Stimulated activated CD4-positive, alpha-beta T cell treated with anti-CD3 and anti-CD28 coated beads, Interleukin-2, amount 100 ng/mL, for 4 hours (primary cell): ENCODE results near the gene STK32C.

ENCODE experiments used
- DNase-seq: peaks from one replicate; pipeline ENCODE4 v3.0.0-alpha.2; 2020; ENCODE audit warnings: low read depth

The STK32C gene

DNA sequence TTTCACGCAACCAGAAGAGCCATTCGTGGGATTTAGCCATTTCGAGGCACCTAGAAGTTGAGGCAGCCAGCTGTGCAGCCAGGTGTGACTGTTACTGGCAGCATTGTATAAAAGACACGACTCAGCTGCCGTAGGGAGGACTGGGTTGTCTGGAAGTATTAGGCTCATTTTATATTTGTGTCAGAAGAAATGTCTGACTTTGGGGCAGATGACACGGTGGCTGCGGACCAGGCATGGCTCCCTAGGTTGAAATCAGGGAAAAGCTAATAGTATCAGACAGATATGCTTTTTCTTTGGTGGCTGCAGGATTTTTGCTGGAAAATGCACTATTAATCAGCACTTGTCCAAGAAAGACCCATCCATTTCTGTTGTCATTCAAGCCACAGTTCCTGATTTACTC is 125.2 kb downstream of the STK32C start:
- DNase-seq, result no peak

DNA sequence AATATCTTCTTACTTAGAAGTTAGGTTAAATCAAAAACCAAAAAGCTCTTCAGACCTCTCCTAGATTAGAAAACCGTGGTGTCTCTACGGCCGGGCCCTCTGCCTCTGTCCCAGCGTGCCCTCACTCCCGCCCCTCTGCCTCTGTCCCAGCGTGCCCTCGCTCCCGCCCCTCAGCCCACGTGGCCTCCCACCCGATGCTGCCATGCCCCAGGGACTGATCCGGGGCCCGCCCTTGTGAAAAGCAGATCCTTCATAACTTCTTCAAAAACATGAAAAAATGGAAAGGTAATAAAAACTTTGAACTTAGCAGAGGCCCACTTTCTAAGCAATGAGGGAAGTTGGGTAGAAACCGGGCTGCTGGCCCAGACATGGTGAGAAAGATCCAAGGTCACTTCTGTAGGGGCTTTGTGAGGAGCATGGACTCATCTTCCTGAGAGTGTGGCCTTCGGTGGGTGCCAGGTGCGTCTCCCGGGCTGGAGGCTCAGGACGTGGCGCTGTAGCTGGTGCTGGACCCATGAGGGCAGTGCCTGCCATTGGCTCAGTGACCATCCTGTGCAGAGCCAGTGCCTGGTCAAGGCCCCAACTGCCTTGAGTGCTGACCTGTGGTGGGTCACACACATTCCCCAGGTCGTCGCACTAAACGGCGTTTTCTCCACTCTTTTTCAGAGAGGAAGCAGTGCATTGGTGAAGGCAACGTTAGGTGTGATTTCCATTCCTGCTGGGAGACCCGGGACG is 125.9 kb downstream of the STK32C start:
- DNase-seq, result no peak

DNA sequence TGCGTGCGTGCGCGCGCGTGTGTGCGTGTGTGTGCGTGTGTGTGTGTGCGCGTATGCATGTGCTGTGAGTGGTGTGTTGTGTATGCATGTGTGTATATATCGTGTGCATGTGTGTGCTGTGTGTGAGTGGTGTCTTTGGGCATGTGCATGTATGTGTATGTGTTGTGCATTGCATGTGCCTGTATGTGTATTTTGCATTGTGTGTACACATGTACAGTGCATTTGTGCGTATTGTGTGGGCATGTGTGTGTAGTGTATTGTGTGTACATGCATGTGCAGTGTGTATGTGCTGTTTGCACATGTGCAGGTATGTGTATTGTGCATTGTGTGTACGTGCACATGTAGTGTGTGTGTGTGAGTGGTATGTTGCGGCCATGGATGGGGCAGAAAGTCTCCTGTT is 127.0 kb downstream of the STK32C start:
- no peak for DNase-seq

DNA sequence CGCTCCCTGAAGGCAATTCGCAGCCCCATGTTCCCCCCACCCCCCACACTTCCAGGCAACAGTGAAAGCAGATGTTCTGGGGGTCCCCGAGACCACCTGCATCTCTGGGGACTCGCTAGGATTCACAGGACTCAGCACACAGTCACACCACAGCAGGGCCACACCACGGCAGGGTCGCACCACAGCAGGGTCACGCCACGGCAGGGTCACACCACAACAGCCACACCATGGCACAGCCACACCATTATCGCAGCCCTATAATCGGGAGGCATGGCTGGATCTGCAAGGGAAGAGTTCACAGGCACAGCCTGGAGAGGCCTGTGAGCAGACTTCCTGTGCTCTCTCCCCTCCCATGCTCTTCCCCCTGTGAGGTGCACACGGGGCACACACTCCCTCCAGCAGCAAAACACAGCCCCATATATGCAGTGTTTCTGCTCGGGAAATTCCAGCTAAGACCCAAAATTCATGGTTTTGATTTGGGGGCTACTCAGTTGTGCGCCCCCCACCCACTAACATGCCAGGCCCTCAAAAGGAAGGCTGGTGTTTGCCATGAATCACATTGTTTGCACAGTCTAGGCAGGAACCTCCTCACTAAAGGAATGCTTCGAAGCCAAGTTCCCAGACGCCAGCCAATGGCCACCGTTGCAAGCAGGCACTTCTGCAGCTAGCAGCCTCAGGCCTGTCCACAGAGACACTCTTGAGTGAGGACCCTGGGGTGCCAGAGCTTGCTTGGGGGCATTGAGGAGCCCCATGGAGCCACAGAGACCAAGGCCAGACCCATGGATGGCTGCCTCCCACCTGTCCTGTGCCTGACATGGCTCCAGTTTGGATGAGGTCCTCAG is 128.0 kb downstream of the STK32C start:
- no peak for DNase-seq

DNA sequence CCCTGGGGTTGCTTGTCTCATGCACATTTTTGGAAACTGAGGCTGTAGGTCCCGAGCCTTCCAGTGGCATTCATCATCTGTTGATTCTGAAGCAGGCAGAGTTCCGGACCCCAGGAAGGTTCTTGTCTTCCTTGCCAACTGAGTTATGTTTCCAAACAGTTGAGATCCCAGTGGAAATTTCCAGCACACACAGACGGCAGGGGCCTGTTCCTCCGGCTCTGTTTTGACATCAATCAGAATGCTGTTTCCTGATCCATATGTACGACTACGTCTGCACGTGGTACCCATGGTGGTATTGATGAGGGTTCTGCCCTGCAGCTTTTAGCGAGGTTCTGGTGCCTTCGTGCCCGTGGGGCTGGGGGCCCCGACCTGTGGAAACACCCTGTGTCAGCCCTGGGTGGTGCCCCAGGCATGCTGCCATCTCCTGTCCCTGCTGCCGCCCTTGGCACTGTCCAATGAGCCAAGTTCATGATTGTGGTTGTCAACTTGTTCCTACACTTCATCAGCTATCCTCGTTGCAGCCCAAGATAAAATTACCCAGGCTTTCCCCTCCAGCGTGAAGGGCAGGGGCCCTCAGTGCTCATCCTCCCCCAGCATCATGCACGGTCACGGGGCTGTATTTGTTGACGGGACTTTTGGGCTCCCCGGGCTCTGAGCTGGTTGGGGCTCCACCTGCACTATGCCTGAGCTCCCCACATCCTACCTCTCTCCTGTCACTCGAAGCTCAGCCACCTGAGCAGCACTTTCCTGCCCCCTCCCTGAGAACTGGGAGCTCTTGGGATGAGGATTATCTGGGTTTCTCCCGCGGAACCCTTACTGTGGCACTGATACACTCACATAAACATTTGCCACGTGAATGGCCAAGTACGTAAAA is 128.8 kb downstream of the STK32C start:
- no peak for DNase-seq

DNA sequence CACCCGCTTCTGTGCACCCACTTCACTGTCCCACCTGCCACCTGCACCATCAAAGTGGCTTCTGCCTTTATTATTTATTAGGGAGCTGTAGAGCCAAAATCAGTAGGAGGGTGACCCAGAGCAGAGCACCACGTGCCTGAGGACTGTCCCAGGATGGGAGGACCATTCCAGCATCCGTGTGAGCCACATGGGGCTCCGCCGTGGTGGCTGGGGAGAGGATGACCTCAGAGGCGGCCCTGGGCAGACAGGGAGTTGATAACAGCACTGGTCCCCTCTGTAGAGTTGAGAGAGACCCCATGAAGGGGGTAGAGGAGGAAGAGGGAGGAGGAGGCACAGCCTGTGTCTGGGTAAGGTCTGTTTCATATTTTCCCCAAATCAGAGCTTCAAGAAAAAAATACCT is 129.7 kb downstream of the STK32C start:
- DNase-seq, result no peak

DNA sequence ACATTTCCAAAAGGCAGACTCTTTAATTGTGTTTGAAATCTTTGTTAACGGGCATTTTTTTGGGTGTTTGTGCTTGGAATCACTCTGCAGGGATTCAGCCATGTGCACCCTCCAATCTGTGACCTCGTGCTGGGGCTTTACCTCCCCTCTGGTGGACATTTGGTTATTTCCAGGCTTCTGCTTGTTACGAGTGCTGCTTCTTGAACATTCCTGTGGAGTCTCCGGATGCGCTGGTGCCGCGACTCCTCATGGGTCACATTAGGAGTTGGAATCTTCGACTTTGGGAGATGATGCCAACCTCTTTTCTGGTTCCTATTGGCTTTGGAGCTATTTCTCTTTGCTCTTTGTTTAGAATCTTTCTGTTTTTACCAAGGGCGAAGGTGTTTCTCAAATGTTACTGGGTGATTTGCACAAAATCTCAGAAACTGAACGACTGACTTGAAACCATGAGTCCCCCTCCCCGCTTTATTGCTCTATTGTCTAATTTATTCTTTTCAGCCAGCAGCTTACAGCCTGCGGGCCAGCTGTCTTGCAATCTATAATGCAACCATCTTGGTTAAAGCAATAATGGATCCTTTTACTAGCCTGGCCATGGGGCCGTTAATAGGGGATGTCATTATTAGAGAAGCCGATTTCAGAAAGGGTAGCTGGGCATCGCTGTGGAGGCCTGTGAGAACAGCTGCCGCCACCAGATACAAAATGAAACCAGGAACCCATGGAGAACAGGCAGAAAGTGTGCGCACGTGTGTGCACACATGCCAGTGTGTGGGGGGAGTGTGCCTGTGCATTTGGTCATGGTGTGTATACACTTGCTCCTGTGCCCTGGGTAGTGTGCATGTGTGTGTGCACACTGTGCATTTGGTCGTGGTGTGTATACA is 130.9 kb downstream of the STK32C start:
- no peak for DNase-seq

DNA sequence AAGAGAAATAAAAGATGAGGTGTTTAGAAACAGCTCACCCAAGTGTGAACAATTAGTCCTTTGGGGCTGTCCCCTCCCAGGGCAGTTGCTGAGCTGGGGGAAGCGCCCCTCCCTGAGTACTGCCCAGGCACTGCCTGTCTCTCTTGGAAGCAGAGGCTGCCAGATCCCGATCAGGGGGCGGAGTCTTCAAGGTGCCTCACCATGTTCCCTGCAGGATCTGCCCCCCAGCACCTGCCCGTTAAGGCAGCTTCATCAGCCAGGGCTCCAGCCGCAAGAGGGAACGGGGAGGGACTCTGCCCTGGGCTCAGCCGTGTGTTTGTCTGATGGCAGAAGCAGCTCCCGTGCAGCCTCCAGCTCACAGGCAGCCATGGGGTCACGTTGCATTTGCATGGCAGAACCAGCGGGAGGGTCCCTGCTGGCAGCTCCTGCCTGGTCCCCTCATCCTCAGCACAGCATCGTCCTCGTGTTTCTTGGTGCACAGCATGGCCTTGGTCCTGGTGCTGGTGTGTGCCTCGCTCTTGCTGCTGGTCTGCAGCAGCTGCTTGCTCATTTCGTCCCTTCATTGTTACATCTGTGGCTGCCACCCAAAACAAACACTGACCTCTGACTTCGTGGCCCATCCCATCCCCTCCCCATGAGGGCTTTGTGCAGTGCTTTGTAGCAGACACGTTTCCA is 131.7 kb downstream of the STK32C start:
- no peak for DNase-seq

DNA sequence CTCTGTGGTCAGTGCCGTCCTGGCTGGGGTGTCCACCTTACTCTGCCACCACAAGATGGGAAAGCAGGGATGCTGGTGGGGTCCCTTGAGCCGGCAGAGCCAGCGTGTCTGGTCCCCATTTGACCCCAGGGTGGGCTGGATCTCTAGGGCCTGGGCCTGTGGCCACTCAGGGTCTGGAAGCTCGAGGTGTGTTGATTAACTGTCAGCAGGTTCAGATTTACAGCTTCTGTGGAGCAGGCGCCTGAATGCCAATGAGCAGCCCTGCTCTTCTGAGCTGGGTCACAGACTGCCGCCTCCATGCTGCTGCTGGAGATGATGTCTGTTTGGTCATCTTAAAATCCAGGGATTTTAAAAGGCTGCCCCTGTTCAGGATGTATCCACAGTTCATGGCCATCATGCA is 132.3 kb downstream of the STK32C start:
- no peak for DNase-seq

DNA sequence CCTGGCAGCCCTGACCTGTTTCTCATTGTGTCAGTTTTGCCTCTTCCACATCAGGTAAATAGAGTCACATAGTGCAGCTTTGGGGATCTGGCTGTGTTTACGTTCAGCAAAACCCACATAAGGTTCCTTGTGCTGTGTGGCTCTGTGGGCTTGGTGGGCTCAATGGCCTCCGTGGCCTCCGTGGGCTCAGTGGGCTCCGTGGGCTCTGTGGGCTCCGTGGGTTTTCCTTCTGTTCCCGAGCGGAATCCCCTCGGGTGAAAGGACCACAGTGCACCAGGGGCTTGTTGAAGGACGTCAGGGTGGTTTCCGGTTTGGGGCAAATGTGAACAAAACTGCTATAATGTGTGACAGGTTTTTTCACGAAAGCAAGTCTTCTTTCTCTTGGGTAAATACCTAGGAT is 133.5 kb downstream of the STK32C start:
- no peak for DNase-seq

DNA sequence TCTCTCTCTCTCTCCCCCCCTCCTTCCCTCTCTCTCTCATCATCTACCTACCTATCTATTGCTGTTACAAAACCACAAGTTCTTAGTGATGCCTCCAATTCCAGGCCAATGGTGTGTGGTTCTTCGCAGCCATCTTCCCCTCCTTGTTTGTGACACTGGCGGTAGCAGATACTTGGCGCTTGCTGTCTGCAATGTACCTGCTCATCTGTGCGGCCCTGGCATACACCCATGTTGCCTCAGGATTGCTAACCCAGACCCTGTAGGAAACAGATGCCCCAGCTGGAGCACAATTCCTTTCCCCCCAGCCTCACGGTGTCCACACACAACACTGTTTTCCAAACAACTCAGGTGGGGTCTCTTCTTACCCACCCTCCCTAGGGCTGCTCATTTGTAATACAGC is 134.6 kb downstream of the STK32C start:
- DNase-seq, result no peak

DNA sequence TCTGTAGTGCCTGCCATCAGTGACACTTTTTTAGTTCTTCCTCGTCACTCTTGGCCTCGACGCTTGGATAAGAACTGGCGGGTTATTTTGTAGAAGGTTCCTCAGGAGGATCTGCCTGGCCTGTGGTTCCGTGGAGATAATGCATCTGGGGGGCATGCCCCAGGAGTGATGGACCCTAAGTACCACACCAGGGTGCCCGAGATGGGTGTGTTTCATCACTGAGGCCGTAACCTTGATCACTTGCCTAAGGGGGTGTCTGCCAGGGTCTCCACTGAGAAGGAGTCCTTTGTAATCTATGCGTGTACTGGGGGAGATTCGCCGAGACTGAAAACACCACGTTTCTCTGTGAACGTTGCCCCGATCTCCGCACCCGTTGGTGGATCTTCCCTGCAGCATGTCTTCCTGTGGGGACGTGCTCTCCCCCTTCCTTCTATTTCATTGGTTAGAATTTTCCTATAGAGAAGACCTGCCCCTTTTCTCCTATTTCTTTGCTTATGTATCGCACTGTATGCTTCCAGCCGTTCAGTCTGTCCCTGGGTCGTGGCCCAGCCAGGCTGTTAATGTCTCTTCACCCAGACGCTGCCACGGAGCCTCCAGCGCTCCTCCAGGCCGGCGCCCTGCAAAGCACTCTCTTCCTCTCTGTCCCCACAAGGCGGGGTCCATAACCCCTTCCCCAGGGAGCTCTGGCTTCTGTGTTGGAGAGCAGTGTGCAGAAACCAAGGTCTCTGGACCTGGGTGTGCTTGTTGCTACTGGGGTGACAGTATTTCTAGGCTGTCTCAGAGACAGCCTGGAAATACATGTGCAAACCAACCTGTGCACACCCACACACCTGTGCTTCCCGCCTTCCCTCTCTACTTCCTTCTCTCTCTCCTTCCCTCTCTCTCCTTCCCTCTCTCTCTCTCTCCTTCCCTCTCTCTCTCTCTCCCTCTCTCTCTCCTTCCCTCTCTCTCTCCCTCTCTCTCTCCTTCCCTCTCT is 135.4 kb downstream of the STK32C start:
- no peak for DNase-seq

DNA sequence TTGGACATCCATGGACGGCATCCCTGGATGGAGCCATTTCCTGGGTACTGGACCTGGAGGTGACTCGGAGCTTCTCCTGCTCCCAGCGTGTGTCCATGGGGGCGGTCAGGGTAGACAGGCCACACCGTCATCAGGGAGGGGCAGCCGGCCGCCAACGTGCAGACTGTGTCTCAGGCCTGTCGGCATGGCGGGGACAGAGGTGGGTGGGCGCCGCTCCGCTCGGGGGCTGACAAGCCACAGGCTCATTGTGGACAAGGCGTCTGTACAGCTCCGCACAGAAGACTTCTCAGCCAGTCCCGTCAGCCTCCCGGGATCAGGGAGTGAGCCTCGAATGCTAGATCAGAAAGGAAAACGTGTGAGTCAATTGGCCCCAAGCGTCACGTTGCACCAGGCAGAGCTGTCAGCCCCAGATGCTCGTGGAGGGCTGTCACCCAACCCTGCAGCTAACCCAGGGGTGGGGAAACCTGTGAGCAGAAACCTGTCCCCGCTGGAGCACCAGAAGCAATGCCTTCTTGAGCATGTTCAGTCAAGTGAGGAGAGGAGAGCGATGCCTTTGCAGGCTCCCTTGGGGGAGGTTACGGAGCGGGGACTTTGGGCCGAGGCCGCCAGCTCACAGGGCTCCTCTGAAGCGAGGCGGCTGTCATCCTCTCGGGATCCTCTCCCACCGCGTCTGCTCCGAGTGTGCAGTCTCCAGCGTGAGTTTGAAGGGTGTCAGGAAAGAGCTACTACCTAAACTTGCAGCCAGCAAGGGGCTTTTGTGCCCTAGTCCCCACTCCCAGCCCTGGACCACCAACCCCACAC is 137.0 kb downstream of the STK32C start:
- no peak for DNase-seq

DNA sequence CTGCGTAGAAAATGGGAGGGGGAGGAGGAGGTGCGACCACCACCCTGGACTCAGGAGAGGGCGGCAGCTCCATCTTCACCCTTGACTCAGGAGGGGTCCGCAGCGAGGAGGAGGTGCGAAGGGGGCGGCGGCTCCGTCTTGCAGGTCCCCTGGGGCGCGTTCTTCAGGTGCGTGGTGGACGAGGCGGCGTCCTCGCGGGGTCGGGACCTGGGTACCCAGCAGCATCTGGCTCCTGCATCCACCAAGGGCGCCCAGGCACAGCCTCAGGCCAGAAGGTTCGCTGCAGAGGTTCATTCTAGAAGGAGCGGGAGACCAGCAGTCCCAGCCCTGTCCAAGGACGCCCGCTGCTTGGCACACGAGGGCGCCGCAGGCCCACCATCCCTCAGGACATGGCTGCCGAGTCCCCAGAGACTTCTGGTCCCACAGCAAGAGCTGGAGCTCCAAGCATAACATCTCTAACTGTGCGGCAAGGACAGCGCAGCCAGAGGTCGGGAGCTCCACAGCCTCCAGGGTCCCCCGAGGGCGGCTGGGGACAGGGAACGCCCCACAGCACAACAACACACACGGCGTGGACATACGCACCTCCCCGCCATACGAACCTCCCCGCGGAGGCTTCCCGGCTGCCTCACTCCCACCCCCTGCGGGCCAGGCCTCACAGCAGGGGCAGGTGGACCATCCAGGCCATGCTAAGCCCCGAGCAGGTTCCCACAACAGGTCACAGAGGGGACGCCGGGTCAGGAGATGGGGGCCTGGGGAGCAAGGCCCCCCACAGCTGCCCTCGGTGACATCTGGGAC is 137.8 kb downstream of the STK32C start:
- no peak for DNase-seq

DNA sequence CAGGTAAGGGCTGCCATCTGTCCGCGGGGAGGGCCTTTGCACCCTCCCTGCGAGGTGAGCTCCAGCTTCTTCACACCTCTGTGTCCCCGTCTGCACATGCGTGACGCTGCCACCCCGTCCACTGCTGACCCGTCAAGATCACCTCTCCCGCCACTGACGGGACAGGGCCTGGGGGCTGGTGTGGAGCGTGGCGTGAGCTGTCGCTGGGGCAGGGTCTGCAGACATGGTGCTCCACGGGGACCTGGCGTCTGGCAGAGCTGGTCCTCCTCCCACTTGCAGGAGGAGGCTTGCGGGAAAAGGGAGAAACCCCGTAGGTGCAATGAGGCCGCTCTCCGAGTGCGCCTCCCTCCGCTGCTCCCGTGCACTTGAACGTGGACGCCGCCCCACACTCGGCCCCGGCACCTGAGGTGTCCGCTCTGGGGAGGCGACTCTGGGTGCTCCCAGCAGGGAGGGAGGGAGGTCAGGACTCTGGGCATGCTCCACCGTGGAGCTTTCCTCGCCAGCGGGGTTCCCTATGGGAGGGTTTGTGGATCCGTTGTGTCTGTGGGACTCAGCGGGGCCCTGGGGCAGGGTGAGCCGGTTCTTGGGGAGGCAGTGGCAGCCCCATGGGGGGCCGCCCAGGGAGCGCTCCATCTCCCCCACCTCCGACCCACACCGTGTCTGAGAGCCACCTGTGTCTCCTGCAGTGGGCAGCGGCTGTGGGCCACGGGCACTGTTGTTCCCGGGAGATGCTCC is 138.6 kb downstream of the STK32C start:
- DNase-seq, result no peak

DNA sequence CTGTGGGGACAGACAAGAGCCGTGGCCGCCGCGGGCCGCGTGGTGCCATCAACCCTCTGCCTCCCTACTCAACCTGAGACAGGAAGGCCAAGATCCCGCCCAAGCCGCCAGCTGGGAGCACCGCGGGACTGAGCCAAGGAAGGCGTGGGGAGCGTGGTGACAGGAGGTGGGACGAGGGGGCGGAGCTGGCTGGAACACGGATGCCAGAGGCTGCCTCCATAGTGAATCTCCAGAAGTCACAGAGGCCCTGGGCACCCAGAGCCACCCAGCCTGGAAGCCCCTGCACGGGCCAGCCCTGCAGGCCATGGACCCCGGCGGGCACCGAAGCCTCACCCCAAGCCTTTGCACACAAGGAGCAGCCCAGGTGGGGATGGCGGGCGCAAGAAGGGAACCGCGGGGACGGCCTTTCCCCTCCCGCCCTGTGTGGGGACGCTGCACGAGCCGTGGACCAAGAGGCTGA is 139.1 kb downstream of the STK32C start:
- no peak for DNase-seq

DNA sequence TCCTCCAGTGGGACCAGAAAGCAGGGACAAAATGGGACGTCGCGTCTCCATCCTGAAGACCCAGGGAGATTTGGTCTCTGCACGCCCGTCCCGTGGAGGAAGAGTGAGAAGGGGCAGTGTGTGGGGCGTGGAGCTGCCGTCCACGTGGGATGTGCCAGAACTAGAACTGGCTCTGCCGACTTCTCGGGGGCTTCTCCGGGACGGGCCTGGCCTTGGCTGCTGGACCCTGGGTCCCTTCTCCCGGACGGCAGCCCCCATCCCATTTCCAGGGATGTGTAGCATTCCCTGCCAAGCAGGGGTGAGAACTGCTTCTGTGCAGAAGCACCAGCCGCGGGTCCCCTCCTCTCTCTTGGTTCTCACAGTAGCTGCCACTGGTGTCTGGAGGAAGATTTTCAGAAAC is 139.8 kb downstream of the STK32C start:
- no peak for DNase-seq
